HG03439 (cell line): ENCODE measurements around the gene MEGF8.

ENCODE experiments used
- ATAC-seq: cut with Tn5 transposase; IDR thresholded peaks from one replicate; pipeline ENCODE4 v1.9.1; 2021; ENCODE audit warnings: mild to moderate bottlenecking, moderate library complexity; ENCODE audit not compliant: unreplicated experiment

Gene MEGF8

GRCh38 chr19:42306646-42307045, 18.8 kb upstream of the MEGF8 start:
- no peak for ATAC-seq

GRCh38 chr19:42309686-42310085, 15.7 kb upstream of the MEGF8 start:
- ATAC-seq = no peak

GRCh38 chr19:42311657-42312056, 13.8 kb upstream of the MEGF8 start:
- ATAC-seq = no peak

- no peak for ATAC-seq
These were observed 13.1 kb upstream of the MEGF8 start for GRCh38 chr19:42312370-42312769.

- no peak for ATAC-seq
These were observed 12.2 kb upstream of the MEGF8 start, which contains the start of gene TMEM145 for GRCh38 chr19:42313096-42313839. Gene TMEM145 (plus strand): TSS chr19:42313309. CDS start chr19:42313377, 68 bp downstream.

- ATAC-seq = no peak
These were observed 11.3 kb upstream of the MEGF8 start for GRCh38 chr19:42313840-42314755.

- no peak for ATAC-seq
These were observed 10.4 kb upstream of the MEGF8 start for GRCh38 chr19:42315024-42315423.

GRCh38 chr19:42316223-42317211, 8.9 kb upstream of the MEGF8 start:
- no peak for ATAC-seq

GRCh38 chr19:42317535-42317934, 7.9 kb upstream of the MEGF8 start:
- ATAC-seq = no peak

GRCh38 chr19:42322305-42322704, 3.1 kb upstream of the MEGF8 start:
- no peak for ATAC-seq

GRCh38 chr19:42323473-42323851, 2.0 kb upstream of the MEGF8 start:
- ATAC-seq = no peak

GRCh38 chr19:42323852-42324654, 1.4 kb upstream of the MEGF8 start:
- no peak for ATAC-seq

GRCh38 chr19:42324655-42325307, 654 bp upstream of the MEGF8 start:
- ATAC-seq = no peak

GRCh38 chr19:42325896-42326771, 699 bp downstream of the MEGF8 start:
- peak; percentile 18 for ATAC-seq

GRCh38 chr19:42326969-42327368, 1.5 kb downstream of the MEGF8 start:
- ATAC-seq = no peak

GRCh38 chr19:42327381-42327780, 1.9 kb downstream of the MEGF8 start:
- ATAC-seq = no peak

- no peak for ATAC-seq
These were observed 2.7 kb downstream of the MEGF8 start for GRCh38 chr19:42328106-42328505.

- no peak for ATAC-seq
These were observed 3.4 kb downstream of the MEGF8 start for GRCh38 chr19:42328854-42329253.
